HepG2 (cell line): ENCODE measurements around the gene MYOZ3. TPM values are rescaled to one million over a fixed set of nuclear protein-coding genes. Genes with fewer than 3 reads are reported as not detected.

Experiments
- ATAC-seq: fragments of 200-7000 bp; cut with Tn5 transposase; 3 replicates; pipeline ENCODE4 v1.9.1; 2020; ENCODE audit warnings: mild to moderate bottlenecking, moderate library complexity
- BruUV-seq: library from RNA; stranded (reverse); fragments of 400-500 nt; replicated peaks from 2 replicates; lab custom pipeline; 2021; lab: Mats Ljungman, UMichigan
- CTCF ChIA-PET: fragments of 300-600 bp; formaldehyde crosslinking; extraction: SDS; loops from one replicate; lab custom pipeline; 2021; ENCODE audit warnings: low total read pairs, inconsistent platforms, low intra/inter-chr PET ratio; lab: Yijun Ruan, JAX
- POLR2A ChIA-PET: fragments of 350-600 bp; sonication (Branson Sonifier 250); formaldehyde crosslinking; loops from one replicate; lab custom pipeline; 2020; ENCODE audit warnings: antibody characterized with exemption, inconsistent platforms; lab: Yijun Ruan, JAX
- DNase-seq: peaks from one replicate; pipeline ENCODE4 v3.0.0-alpha.2; 2015; ENCODE audit warnings: low spot score
- FAIRE-seq: peaks from 3 replicates; lab custom pipeline; 2011; peaks lifted over from hg19 to GRCh38; lab: Jason Lieb, UNC
- H2AFZ ChIP-seq: one replicate; pipeline ENCODE4 v1.6.1; 2011; ENCODE audit warnings: low read length, inconsistent platforms
- H3K27ac ChIP-seq: fragments of 300-600 bp; 3 replicates; pipeline ENCODE4 v1.8.0; 2011; ENCODE audit warnings: mixed run types, mild to moderate bottlenecking, mixed read lengths, low read length, inconsistent platforms; ENCODE audit not compliant: insufficient read depth; ENCODE audit errors: extremely low read length
- H3K27me3 ChIP-seq, 2 experiments: fragments of 200-600 bp in 1 of 2; 2 replicates in 1 of 2; 3 replicates in 1 of 2; pipeline versions ENCODE4 v1.6.0 to v1.8.0; 2011; ENCODE audit warnings: low read length in 2 of 2, mild to moderate bottlenecking in 2 of 2, moderate library complexity in 2 of 2, inconsistent platforms in 1 of 2; ENCODE audit not compliant: insufficient read depth in 2 of 2, control insufficient read depth in 1 of 2
- H3K36me3 ChIP-seq, 2 experiments: fragments of 200-600 bp in 1 of 2; replicated peaks in 1 of 2; 2 replicates in 1 of 2; 3 replicates in 1 of 2; pipeline versions ENCODE4 v1.5.1 to v1.8.0; 2011; ENCODE audit warnings: low read length in 2 of 2, inconsistent platforms in 1 of 2; ENCODE audit not compliant: insufficient read depth in 2 of 2, control insufficient read depth in 1 of 2
- H3K4me1 ChIP-seq: 2 replicates; pipeline ENCODE4 v1.5.1; 2012; ENCODE audit warnings: low read length, inconsistent platforms; ENCODE audit not compliant: insufficient read depth
- H3K4me2 ChIP-seq: 2 replicates; pipeline ENCODE4 v1.6.0; 2011; ENCODE audit warnings: low read depth, low read length, inconsistent platforms
- H3K4me3 ChIP-seq, 3 experiments: fragments of 200-600 bp in 1 of 3; sonication (generic), shearing (Covaris generic) in 1 of 3; replicated peaks in 1 of 3; 2 replicates each; pipeline ENCODE4 v1.5.1; 2011 to 2016; ENCODE audit warnings: low read length in 3 of 3, inconsistent platforms in 2 of 3, low read depth in 2 of 3, mild to moderate bottlenecking in 2 of 3, control low read depth in 1 of 3, mixed read lengths in 1 of 3; ENCODE audit not compliant: insufficient read depth in 1 of 3
- H3K79me2 ChIP-seq: one replicate; pipeline ENCODE4 v1.6.1; 2011; ENCODE audit warnings: low read length, inconsistent platforms; ENCODE audit not compliant: insufficient read depth
- H3K9ac ChIP-seq: 2 replicates; pipeline ENCODE4 v1.6.0; 2011; ENCODE audit warnings: mild to moderate bottlenecking, low read depth, low read length, inconsistent platforms; ENCODE audit not compliant: insufficient read depth
- H3K9me3 ChIP-seq: 2 replicates; pipeline ENCODE4 v1.5.1; 2012; ENCODE audit warnings: mild to moderate bottlenecking, low read length
- H4K20me1 ChIP-seq: 2 replicates; pipeline ENCODE4 v1.6.0; 2011; ENCODE audit warnings: inconsistent platforms, mild to moderate bottlenecking, low read length, moderate library complexity; ENCODE audit not compliant: insufficient read depth
- DDIT3 ChIP-seq: sonication (generic); formaldehyde crosslinking; IDR thresholded peaks from 2 replicates; pipeline ENCODE4 v1.4.0; 2020; ENCODE audit warnings: mild to moderate bottlenecking, missing genetic modification reagents
- FLYWCH1 ChIP-seq: sonication (generic); formaldehyde crosslinking; IDR thresholded peaks from 2 replicates; pipeline ENCODE4 v1.8.1; 2023; ENCODE audit warnings: mild to moderate bottlenecking, missing genetic modification reagents
- FOSL1 ChIP-seq: sonication (generic); formaldehyde crosslinking; IDR thresholded peaks from 2 replicates; pipeline ENCODE4 v1.9.0; 2021; ENCODE audit warnings: missing genetic modification reagents, borderline replicate concordance
- HINFP ChIP-seq: sonication (generic); formaldehyde crosslinking; IDR thresholded peaks from 2 replicates; pipeline ENCODE4 v1.4.0; 2020; ENCODE audit warnings: low read depth, mild to moderate bottlenecking, missing genetic modification reagents
- POLR2AphosphoS2 ChIP-seq: IDR thresholded peaks from 2 replicates; pipeline ENCODE4 v1.6.1; 2011; ENCODE audit warnings: low read depth, low read length, improper control_type of control experiment
- PRDM15 ChIP-seq: sonication (generic); formaldehyde crosslinking; IDR thresholded peaks from 2 replicates; pipeline ENCODE4 v1.4.0; 2020; ENCODE audit warnings: missing genetic modification reagents
- RERE ChIP-seq: IDR thresholded peaks from 2 replicates; pipeline ENCODE4 v1.6.1; 2016; ENCODE audit warnings: low read depth, missing genetic modification reagents, missing compliant biosample characterization
- TAF1 ChIP-seq: sonication (generic); formaldehyde crosslinking; IDR thresholded peaks from 2 replicates; pipeline ENCODE4 v1.4.0; 2020; ENCODE audit warnings: missing genetic modification reagents
- ZBTB37 ChIP-seq: sonication (generic); formaldehyde crosslinking; IDR thresholded peaks from 2 replicates; pipeline ENCODE4 v1.4.0; 2020; ENCODE audit warnings: mild to moderate bottlenecking, missing genetic modification reagents
- ZNF207 ChIP-seq: fragments of 450-650 bp; IDR thresholded peaks from 2 replicates; pipeline ENCODE4 v1.6.1; 2016; ENCODE audit warnings: antibody characterized with exemption, borderline replicate concordance
- ZNF326 ChIP-seq: sonication (generic); formaldehyde crosslinking; IDR thresholded peaks from 2 replicates; pipeline ENCODE4 v1.4.0; 2020; ENCODE audit warnings: missing genetic modification reagents, borderline replicate concordance
- ZNF589 ChIP-seq: sonication (generic); formaldehyde crosslinking; conservative IDR thresholded peaks from 2 replicates; pipeline ENCODE4 v1.8.0; 2022; ENCODE audit warnings: mild to moderate bottlenecking, moderate library complexity, missing genetic modification reagents
- WGBS: methylation state at CpG from one replicate; pipeline ENCODE4 v1.1.6; 2017; ENCODE audit warnings: low lambda C conversion rate; 5-methylcytosine and 5-hydroxymethylcytosine counted together
- in situ Hi-C: cut with HindIII; loops from 2 replicates; pipeline ENCODE4 v1.10.0; 2017; ENCODE audit warnings: low pct_unique_long_range_greater_than_20kb; ENCODE audit not compliant: extremely low pct_ligation_motif_present
- intact Hi-C: fragments of 100-400 bp; cut with micrococcal nuclease; formaldehyde crosslinking; loops from one replicate; pipeline ENCODE4 v1.10.0; 2022; ENCODE audit not compliant: unreplicated experiment
- polyA plus RNA-seq, 8 experiments: library from polyadenylated mRNA; depleted of rRNA in 3 of 8; stranded (reverse) in 7 of 8; unstranded in 1 of 8; fragments of >200 nt; fragmentation: Illumina TruSeq in 4 of 8; extraction: Trizol in 4 of 8; gene quantifications; 2 replicates each; pipeline versions ENCODE4 v1.2.1 to v1.2.3, GENCODE V29; 2011 to 2016; ENCODE audit warnings: low read depth in 4 of 8, missing spikeins in 1 of 8, mixed read lengths in 1 of 8; ENCODE audit not compliant: insufficient read depth in 1 of 8
- total RNA-seq, 5 experiments: library from RNA; depleted of rRNA; stranded (reverse); fragments of >200 nt; fragmentation: Illumina TruSeq; extraction: Trizol; gene quantifications; 2 replicates each; pipeline ENCODE4 v1.2.3, GENCODE V29; 2016; ENCODE audit warnings: low read depth in 1 of 5

The MYOZ3 gene
- total and polyA plus RNA-seq, 2 of the 13 experiments (the other 11 are each of a cell fraction or from before 2014, with no cell fraction given): 0.05 TPM; not detected in 1

GRCh38 chr5:150614661-150615060 is 46.4 kb upstream of the MYOZ3 start:
- H3K4me3 ChIP-seq: no peak overlapping the region
- CTCF ChIA-PET: no interaction called here
- no peak overlapping the region for H3K9ac ChIP-seq
- H3K4me2 ChIP-seq: no peak overlapping the region
- in situ Hi-C loops: no loop called here
- intact Hi-C loops: no loop called here
- 100% methylated on average over 2 of the region's 4 CpGs for WGBS
- no peak overlapping the region for H2AFZ ChIP-seq
- H3K36me3 ChIP-seq: no peaks in the 10 kb centered on the region
- no peaks in the 10 kb centered on the region for H3K9me3 ChIP-seq
- DNase-seq (no peak), FAIRE-seq (no peak), ATAC-seq (no peak)
- POLR2A ChIA-PET: interaction anchor here (1.2 kb wide), 1 partner anchor 86 kb away, joined by 4 read pairs; the partner anchor contains the start of gene RBM22
- H3K27me3 ChIP-seq: peaks cover 0 to 26% of the 10 kb centered on the region in 2 experiments; a peak in 2 of 5 replicates
- H3K79me2 ChIP-seq: no peaks in the 10 kb centered on the region
- peaks cover 70% of the 10 kb centered on the region for H3K4me1 ChIP-seq
- H3K27ac ChIP-seq: no peak overlapping the region
- BruUV-seq: no TSS peak
- H4K20me1 ChIP-seq: no peaks in the 10 kb centered on the region
- TF ChIP-seq DDIT3 (CRISPR knock-in tag) (no peak), ZNF207 (no peak), RERE (CRISPR knock-in tag) (no peak), FLYWCH1 (no peak), POLR2AphosphoS2 (no peak), ZNF326 (CRISPR knock-in tag) (no peak), ZBTB37 (CRISPR knock-in tag) (no peak), HINFP (CRISPR knock-in tag) (no peak), TAF1 (no peak), ZNF589 (CRISPR knock-in tag) (no peak), PRDM15 (CRISPR knock-in tag) (no peak), FOSL1 (CRISPR knock-in tag) (no peak)
